WTC11 (cell line): Measurements from ENCODE around the gene PMEPA1. TPM values are rescaled to one million over a fixed set of nuclear protein-coding genes. Genes with fewer than 3 reads are reported as not detected.

Experiments used
- ATAC-seq: fragments of 200-7000 bp; cut with Tn5 transposase; 2 replicates; pipeline ENCODE4 v1.10.0; 2021; ENCODE audit warnings: mild to moderate bottlenecking, moderate library complexity
- CTCF ChIA-PET: fragments of 300-600 bp; sonication (Branson Sonifier 250); formaldehyde crosslinking; loops from one replicate; lab custom pipeline; 2021; ENCODE audit warnings: antibody characterized with exemption; lab: Charles Lee
- POLR2A ChIA-PET: fragments of 350-600 bp; sonication (Branson Sonifier 250); formaldehyde crosslinking; loops from one replicate; lab custom pipeline; 2021; ENCODE audit warnings: antibody characterized with exemption; lab: Charles Lee
- DNase-seq: peaks from one replicate; pipeline ENCODE4 v3.0.0; 2021; ENCODE audit warnings: low spot score
- H3K27ac Mint-ChIP-seq: 2 replicates; pipeline ENCODE4 v1.8.0; 2021; ENCODE audit warnings: mixed read lengths
- H3K27me3 Mint-ChIP-seq: 2 replicates; pipeline ENCODE4 v1.8.0; 2021; ENCODE audit warnings: low read depth, mild to moderate bottlenecking, moderate library complexity, mixed read lengths
- H3K36me3 Mint-ChIP-seq: 2 replicates; pipeline ENCODE4 v1.8.0; 2021; ENCODE audit warnings: mixed read lengths
- H3K4me1 Mint-ChIP-seq: 2 replicates; pipeline ENCODE4 v1.8.0; 2022; ENCODE audit warnings: mixed read lengths
- H3K4me3 Mint-ChIP-seq: 2 replicates; pipeline ENCODE4 v1.8.0; 2021; ENCODE audit warnings: mild to moderate bottlenecking, moderate library complexity, mixed read lengths
- H3K9me3 Mint-ChIP-seq: 2 replicates; pipeline ENCODE4 v1.8.0; 2021; ENCODE audit warnings: mixed read lengths
- AR ChIP-seq: fragments of 250-450 bp; sonication (Bioruptor Pico); IDR thresholded peaks from 2 replicates; pipeline ENCODE4 v1.9.0; 2021; ENCODE audit warnings: mild to moderate bottlenecking
- ARID4B ChIP-seq: sonication (generic); formaldehyde crosslinking; IDR thresholded peaks from 2 replicates; pipeline ENCODE4 v1.8.0; 2023; ENCODE audit warnings: missing genetic modification reagents, mild to moderate bottlenecking, borderline replicate concordance
- ATF2 ChIP-seq: sonication (generic); formaldehyde crosslinking; IDR thresholded peaks from 2 replicates; pipeline ENCODE4 v1.8.1; 2022; ENCODE audit warnings: low read depth, missing genetic modification reagents, borderline replicate concordance
- E2F1 ChIP-seq: sonication (generic); formaldehyde crosslinking; IDR thresholded peaks from 2 replicates; pipeline ENCODE4 v1.8.0; 2022; ENCODE audit warnings: mild to moderate bottlenecking, missing genetic modification reagents
- GTF2I ChIP-seq: fragments of 250-450 bp; sonication (Bioruptor Pico); conservative IDR thresholded peaks from 2 replicates; pipeline ENCODE4 v1.4.0; 2021; ENCODE audit warnings: mild to moderate bottlenecking
- HMGXB4 ChIP-seq: sonication (generic); formaldehyde crosslinking; IDR thresholded peaks from 2 replicates; pipeline ENCODE4 v1.8.1; 2023; ENCODE audit warnings: mild to moderate bottlenecking, moderate library complexity, missing genetic modification reagents
- IRF1 ChIP-seq: sonication (generic); formaldehyde crosslinking; IDR thresholded peaks from 2 replicates; pipeline ENCODE4 v1.8.0; 2023; ENCODE audit warnings: missing genetic modification reagents
- JAZF1 ChIP-seq: fragments of 250-450 bp; sonication (Bioruptor Pico); IDR thresholded peaks from 2 replicates; pipeline ENCODE4 v1.9.0; 2021; ENCODE audit warnings: moderate library complexity, mild to moderate bottlenecking, inconsistent platforms
- MLX ChIP-seq: sonication (generic); formaldehyde crosslinking; IDR thresholded peaks from 2 replicates; pipeline ENCODE4 v1.8.1; 2023; ENCODE audit warnings: mild to moderate bottlenecking, missing genetic modification reagents, moderate library complexity
- PRDM15 ChIP-seq: sonication (generic); formaldehyde crosslinking; IDR thresholded peaks from 2 replicates; pipeline ENCODE4 v1.8.0; 2022; ENCODE audit warnings: missing genetic modification reagents
- TEAD4 ChIP-seq: sonication (generic); formaldehyde crosslinking; IDR thresholded peaks from 2 replicates; pipeline ENCODE4 v1.8.0; 2022; ENCODE audit warnings: mild to moderate bottlenecking, missing genetic modification reagents
- TP53 ChIP-seq: sonication (generic); formaldehyde crosslinking; IDR thresholded peaks from 2 replicates; pipeline ENCODE4 v1.8.1; 2023; ENCODE audit warnings: mild to moderate bottlenecking, missing genetic modification reagents
- ZMAT4 ChIP-seq: fragments of 250-450 bp; sonication (Bioruptor Pico); IDR thresholded peaks from 2 replicates; pipeline ENCODE4 v1.9.0; 2021; ENCODE audit warnings: mild to moderate bottlenecking
- ZNF232 ChIP-seq: sonication (generic); formaldehyde crosslinking; IDR thresholded peaks from 2 replicates; pipeline ENCODE4 v1.8.0; 2022; ENCODE audit warnings: mild to moderate bottlenecking, missing genetic modification reagents
- total RNA-seq: library from RNA; stranded (reverse); gene quantifications from 3 replicates; pipeline ENCODE4 v1.2.3, GENCODE V29; 2021

Gene PMEPA1
- total RNA-seq, 1 experiment from 2014 or later, result 40.6 TPM

GRCh38 chr20:57702091-57702490 is 7.7 kb downstream of the PMEPA1 start (continued):
- TF ChIP-seq ARID4B (CRISPR knock-in tag), result no peak

GRCh38 chr20:57701651-57702050 is 8.2 kb downstream of the PMEPA1 start:
- DNase-seq (no peak), ATAC-seq (no peak)
- TF ChIP-seq TP53 (CRISPR knock-in tag) (no peak), GTF2I (no peak), HMGXB4 (CRISPR knock-in tag) (no peak)
- Mint-ChIP-seq H3K4me1 (peaks cover 86% of the 10 kb centered on the region), H3K36me3 (no peaks in the 10 kb centered on the region; the same call in 1 of the 2 replicates), H3K9me3 (no peaks in the 10 kb centered on the region), H3K4me3 (no peak overlapping the region), H3K27ac (no peak overlapping the region), H3K27me3 (no peaks in the 10 kb centered on the region)
- CTCF ChIA-PET, result interaction anchor here (1.2 to 1.3 kb wide), 2 partner anchors 8 to 9 kb away, joined by 4 to 5 read pairs; partner anchors contain the start of gene PMEPA1
- POLR2A ChIA-PET, result interaction anchor here (0.8 kb wide), 1 partner anchor 8 kb away, joined by 3 read pairs; the partner anchor contains the start of gene PMEPA1

GRCh38 chr20:57701090-57701489 is 8.7 kb downstream of the PMEPA1 start:
- POLR2A ChIA-PET, result interaction anchor here (0.8 kb wide), 1 partner anchor 9 kb away, joined by 3 read pairs; the partner anchor contains the start of gene PMEPA1
- Mint-ChIP-seq H3K4me1 (peaks cover 88% of the 10 kb centered on the region), H3K9me3 (no peaks in the 10 kb centered on the region), H3K27me3 (no peaks in the 10 kb centered on the region), H3K27ac (no peak overlapping the region), H3K4me3 (no peak overlapping the region), H3K36me3 (no peaks in the 10 kb centered on the region; the same call in 1 of the 2 replicates)
- CTCF ChIA-PET, result interaction anchor here (1.2 kb wide), 1 partner anchor 9 kb away, joined by 5 read pairs; the partner anchor contains the start of gene PMEPA1
- DNase-seq, result no peak
- ATAC-seq, result no peak
- no peak for TF ChIP-seq IRF1 (CRISPR knock-in tag)
- TF ChIP-seq ZMAT4 (CRISPR knock-in tag), result no peak
- no peak for TF ChIP-seq ZNF232
- no peak for TF ChIP-seq PRDM15
- no peak for TF ChIP-seq TEAD4 (CRISPR knock-in tag)
- TF ChIP-seq JAZF1 (CRISPR knock-in tag), result no peak
- TF ChIP-seq AR, result no peak
- no peak for TF ChIP-seq MLX
- no peak for TF ChIP-seq E2F1 (CRISPR knock-in tag)
- no peak for TF ChIP-seq ATF2 (CRISPR knock-in tag)
